Mesodermal cell (in vitro differentiated cells): ENCODE results near the gene KLK13.
A peak's percentile ranks its signal among the peaks of the same experiment; 100 is the strongest.

ENCODE experiments used
- H3K27ac ChIP-seq: 2 replicates; pipeline ENCODE4 v1.7.0; 2013; ENCODE audit warnings: mild to moderate bottlenecking, low read depth, low read length, moderate library complexity; ENCODE audit not compliant: severe bottlenecking
- H3K36me3 ChIP-seq: 2 replicates; pipeline ENCODE4 v1.7.1; 2013; ENCODE audit warnings: mild to moderate bottlenecking, low read length, moderate library complexity; ENCODE audit not compliant: control insufficient read depth, insufficient read depth
- H3K4me1 ChIP-seq: one replicate; pipeline ENCODE4 v1.7.1; 2013; ENCODE audit warnings: mild to moderate bottlenecking, low read length; ENCODE audit not compliant: insufficient read depth, control insufficient read depth, poor library complexity, severe bottlenecking
- H3K4me3 ChIP-seq: 2 replicates; pipeline ENCODE4 v1.7.0; 2013; ENCODE audit warnings: low read length, control low read depth, mild to moderate bottlenecking; ENCODE audit not compliant: insufficient read depth, poor library complexity, severe bottlenecking; ENCODE audit errors: extremely low read depth
- H3K9me3 ChIP-seq: 2 replicates; pipeline ENCODE4 v1.7.1; 2013; ENCODE audit warnings: mild to moderate bottlenecking, low read length, moderate library complexity; ENCODE audit not compliant: control insufficient read depth
- WGBS, 2 experiments: methylation state at CpG; one replicate each; pipeline ENCODE4 v1.1.5; 2013; ENCODE audit warnings: missing lambda C conversion rate in 2 of 2; ENCODE audit not compliant: insufficient coverage in 2 of 2; 5-methylcytosine and 5-hydroxymethylcytosine counted together

Gene KLK13

DNA sequence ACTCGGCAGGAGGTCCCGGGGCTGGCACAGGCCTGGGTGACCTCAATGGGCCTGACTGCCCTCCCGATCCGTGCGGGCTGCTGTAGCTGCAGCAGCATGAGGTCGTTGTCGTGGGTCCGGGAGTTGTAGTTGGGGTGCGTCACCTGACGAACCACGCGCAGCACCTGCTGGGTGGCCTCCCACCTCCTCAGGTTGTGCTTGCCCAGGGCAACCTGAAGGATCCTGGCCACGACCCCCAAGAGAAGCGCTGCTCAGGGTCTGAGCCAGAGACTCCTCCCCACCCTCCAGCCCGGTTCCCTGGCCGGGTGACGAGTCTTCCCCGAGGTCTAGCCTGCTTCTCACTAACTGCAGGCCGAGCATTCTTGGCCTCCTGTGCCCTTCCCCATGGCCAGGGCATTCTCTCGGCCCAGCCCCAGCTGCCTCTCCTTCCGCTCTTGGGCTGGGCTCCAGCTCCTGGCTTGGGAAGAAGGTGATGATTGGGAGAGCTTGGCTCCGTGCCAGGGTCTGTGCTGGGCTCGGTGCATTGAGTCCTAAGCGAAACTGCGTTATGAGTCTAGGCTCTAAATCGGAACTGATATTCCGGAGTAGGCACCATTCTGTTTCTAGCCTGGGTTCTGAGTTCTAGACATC lies 14.7 kb upstream of the KLK13 start:
- Histone ChIP-seq H3K36me3 (no peaks in the 10 kb centered on the region), H3K27ac (no peak overlapping the region), H3K4me3 (no peak overlapping the region), H3K9me3 (no peaks in the 10 kb centered on the region), H3K4me1 (no peaks in the 10 kb centered on the region)
- 92 to 93% methylated on average over 24 to 25 of the region's 27 CpGs for WGBS, 2 experiments

DNA sequence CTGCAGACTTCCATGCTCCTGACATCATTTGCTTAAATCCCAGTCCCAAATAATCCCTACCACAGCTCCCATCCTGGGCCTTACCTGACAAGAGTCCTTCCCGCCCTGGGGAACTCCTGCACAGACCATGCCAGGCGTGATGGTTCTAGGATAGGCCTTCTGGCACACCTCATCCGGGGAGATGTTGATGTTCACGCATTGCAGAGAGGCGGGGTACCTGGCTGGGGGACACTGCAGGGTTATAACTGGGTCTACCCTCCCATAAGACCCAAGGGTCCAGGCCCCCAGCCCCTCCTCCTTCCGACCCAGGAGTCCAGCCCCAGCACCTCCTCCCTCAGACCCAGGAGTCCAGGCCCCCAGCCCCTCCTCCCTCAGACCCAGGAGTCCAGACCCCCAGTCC lies 13.8 kb upstream of the KLK13 start:
- Histone ChIP-seq H3K36me3 (no peaks in the 10 kb centered on the region), H3K9me3 (no peaks in the 10 kb centered on the region), H3K4me3 (no peak overlapping the region), H3K4me1 (no peaks in the 10 kb centered on the region), H3K27ac (no peak overlapping the region)
- WGBS, 2 experiments: 91 to 92% methylated on average over 6 of the region's 6 CpGs

DNA sequence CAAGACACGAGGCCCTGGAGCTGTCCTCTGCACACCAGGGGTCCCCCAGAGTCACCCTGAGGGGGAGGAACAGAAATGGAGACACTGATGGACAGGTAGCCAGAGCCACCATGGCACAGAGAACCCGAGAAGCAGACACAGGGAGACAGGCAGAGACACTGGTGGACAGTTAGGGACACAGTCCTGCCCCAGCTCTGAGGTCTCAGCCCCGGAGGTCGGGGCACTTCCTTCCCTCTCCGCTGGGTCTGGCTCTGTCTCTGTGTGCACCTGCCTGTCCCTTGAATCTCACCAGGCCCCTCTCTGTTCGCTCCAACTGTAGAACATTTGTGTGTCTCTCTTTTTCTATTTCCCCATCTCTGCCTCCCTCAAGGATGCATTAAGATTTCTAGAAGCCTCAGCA lies 13.2 kb upstream of the KLK13 start:
- Histone ChIP-seq H3K27ac (no peak overlapping the region), H3K4me1 (no peaks in the 10 kb centered on the region), H3K4me3 (no peak overlapping the region), H3K9me3 (no peaks in the 10 kb centered on the region), H3K36me3 (no peaks in the 10 kb centered on the region)
- 80 to 81% methylated on average over 6 of the region's 6 CpGs for WGBS, 2 experiments

DNA sequence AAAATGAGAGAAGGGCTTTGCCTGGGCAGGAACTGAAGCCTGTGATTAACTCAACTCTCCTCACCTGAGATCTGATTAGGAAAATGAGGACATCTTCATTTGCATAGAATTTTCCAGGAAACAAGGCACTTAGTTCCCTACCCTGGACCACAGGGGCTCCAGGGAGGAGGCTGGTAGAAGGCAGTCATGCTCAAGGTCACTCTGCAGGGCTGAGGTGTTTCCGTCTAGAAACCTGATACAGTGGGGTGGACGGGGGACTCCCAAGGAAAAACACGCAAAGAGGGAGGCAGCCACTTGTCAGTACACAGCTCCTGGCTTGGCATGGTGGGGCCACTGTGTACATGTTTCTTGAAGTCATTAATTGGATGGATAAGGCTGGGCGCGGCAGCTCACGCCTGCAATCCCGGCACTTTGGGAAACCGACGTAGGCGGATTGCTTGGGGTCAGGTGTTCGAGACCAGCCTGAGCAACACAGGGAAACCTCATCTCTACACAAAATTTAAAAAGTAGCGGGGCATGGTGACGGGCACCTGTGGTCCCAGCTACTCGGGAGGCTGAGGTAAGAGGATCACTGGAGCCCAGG lies 11.8 kb upstream of the KLK13 start:
- no peaks in the 10 kb centered on the region for H3K9me3 ChIP-seq
- no peak overlapping the region for H3K27ac ChIP-seq
- H3K4me1 ChIP-seq: no peaks in the 10 kb centered on the region
- no peaks in the 10 kb centered on the region for H3K36me3 ChIP-seq
- WGBS, 2 experiments: 90 to 91% methylated on average over 12 to 13 of the region's 14 CpGs
- no peak overlapping the region for H3K4me3 ChIP-seq

DNA sequence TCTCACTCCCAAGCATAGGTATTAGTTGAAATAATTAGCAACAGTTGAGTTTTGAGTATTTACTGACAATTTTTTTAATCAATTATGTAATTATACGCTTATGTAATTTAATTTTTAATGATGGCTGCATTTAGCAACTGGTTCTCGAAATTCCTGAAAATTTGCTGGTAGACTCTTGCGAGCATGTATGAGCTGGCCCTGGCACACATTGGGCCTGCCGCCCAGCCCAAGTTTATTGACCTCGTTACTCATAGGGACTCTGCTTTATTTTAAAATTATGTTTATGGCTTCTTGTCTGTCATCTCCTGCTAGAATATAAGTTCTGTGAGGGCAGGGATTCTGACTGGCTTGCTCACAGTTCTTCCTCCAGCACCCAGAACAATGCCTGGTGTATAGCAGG lies 11.1 kb upstream of the KLK13 start:
- Histone ChIP-seq H3K4me3 (no peak overlapping the region), H3K9me3 (no peaks in the 10 kb centered on the region), H3K4me1 (no peaks in the 10 kb centered on the region), H3K36me3 (no peaks in the 10 kb centered on the region), H3K27ac (no peak overlapping the region)
- 84 to 96% methylated on average over 3 to 4 of the region's 5 CpGs for WGBS, 2 experiments

DNA sequence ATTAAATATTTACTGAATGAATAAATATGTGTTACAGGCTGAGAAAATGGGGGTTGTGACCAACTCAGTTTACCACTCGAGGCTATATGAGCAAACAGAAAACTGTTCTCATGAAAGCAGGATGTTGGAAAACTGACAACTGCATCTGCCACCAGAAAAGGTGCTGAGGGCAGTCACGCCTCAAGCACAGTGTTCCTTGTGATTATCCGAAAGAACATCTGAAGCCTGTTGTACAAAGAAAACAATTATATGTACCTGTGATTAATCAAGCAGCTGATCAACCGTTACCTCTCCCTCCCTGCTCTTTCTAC lies 6.2 kb upstream of the KLK13 start:
- Histone ChIP-seq H3K36me3 (no peaks in the 10 kb centered on the region), H3K9me3 (no peaks in the 10 kb centered on the region), H3K4me3 (no peak overlapping the region), H3K4me1 (no peaks in the 10 kb centered on the region), H3K27ac (no peak overlapping the region)
- WGBS, 2 experiments: 86 to 94% methylated on average over 3 to 4 of the region's 4 CpGs

DNA sequence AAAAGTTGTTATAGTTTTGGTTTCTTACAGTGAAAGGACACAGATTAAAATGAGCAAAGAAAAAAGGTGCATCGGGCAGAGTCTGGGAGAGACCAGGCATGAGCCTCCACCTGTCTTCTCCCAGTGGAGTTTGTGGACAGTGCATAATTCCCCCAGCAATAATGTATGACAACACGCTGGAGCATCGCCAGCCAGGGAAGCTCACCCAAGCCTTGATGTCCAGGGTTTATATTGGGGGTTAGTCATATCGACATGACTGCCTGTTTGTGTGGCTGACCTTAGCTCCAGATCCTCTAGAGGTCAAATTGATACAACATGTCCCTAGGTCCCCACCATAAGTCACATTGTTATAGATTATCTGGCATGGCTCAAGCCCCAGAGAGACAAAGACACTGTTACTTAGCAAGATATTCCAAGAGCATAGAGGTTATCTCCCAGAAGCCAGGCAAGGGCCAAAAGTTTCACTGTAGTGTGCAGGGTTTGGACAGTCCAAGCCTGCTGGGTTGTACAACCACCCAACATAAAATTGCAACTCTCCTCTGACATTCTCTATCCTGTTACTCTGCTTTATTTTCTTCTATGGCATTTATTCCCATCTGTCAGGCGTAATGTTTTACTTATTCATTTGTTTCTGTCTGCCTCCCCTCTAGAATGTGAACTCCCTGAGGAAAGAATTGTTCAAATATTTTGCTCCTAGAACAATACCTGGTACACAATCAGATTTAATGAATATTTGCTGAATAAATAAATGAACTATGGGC lies 5.6 kb upstream of the KLK13 start:
- no peaks in the 10 kb centered on the region for H3K9me3 ChIP-seq
- no peak overlapping the region for H3K4me3 ChIP-seq
- no peak overlapping the region for H3K27ac ChIP-seq
- no peaks in the 10 kb centered on the region for H3K36me3 ChIP-seq
- no peaks in the 10 kb centered on the region for H3K4me1 ChIP-seq
- 84 to 95% methylated on average over 3 to 4 of the region's 5 CpGs for WGBS, 2 experiments

DNA sequence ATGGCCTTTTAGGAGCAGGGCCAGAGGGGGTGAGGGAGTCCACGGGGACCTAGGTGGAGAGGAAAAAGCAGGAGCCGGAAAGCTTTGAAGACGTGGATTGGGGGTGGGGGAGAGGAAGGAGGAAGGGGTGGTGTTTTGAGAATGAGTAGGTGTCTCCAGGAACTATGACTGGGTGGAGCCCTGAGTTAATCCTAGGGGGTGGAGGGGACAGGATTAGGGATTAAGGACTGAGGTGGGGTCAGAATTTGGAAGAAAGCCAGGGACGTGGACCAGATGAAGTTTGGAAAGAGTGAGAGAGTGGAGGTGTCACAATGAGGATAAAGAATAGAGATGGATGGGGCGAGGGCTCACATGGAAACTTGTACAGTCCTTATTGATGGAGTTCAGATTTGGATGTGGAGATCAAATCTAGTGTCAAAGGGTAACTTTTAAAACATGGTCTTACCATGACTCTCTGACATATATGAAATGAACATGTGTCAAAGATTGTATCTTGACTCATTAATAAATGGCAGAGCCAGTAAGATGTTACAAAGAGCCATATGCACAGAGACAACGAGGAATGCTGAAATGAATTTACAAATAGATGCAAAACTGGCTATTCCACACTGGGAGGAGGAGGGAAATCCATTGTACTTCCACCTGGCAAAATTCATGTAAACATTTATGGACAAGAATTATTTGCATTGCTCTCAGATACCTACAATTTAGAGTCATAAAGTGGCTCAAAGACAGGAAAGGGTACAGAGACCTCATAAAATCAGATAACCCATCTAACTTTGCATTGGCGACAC lies 1.7 kb upstream of the KLK13 start:
- Histone ChIP-seq H3K27ac (no peak overlapping the region), H3K4me1 (no peaks in the 10 kb centered on the region), H3K4me3 (no peak overlapping the region), H3K9me3 (no peaks in the 10 kb centered on the region), H3K36me3 (no peaks in the 10 kb centered on the region)
- 80 to 82% methylated on average over 6 to 7 of the region's 7 CpGs for WGBS, 2 experiments

DNA sequence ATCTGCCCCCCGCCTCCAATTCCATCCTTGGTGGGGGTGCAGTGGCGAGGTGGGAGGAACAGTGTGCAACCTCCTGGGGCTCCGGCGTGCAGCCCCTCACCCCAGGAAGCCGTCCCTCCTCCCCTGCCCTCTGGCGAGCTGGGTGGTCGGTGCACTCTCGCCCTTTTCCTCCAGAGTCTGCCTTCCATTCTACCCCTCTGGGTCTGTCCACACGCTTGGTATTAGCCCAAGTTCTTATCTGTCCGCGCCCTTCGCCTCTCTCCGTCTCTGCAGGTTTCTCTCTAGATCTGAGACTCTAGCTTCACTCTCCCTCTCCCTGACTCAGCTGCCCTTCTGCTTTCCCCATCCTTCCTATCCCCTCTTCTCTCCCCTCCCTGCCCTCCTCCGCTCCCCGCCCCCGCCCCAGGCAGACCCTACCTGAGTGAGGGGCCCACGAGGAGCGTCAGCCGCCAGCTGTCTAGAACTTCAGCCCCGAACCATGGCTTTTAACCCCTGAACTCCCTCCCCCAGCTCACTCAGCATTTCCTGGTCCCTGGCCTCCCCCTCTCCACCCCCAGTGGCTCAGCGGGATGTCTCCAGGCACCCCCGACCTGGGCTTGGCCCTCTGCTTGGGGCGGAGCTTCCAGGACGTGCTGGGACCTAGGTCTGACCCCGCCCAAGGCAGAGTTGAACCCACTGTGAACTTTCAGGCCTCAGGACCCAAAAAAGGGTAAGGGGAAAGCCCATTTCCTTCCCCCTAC lies 499 bp upstream of the KLK13 start:
- Histone ChIP-seq H3K27ac (no peak overlapping the region), H3K4me3 (peak overlapping the region; percentile 25), H3K36me3 (no peaks in the 10 kb centered on the region), H3K4me1 (no peaks in the 10 kb centered on the region), H3K9me3 (no peaks in the 10 kb centered on the region)
- 16 to 22% methylated on average over 12 to 17 of the region's 25 CpGs for WGBS, 2 experiments

DNA sequence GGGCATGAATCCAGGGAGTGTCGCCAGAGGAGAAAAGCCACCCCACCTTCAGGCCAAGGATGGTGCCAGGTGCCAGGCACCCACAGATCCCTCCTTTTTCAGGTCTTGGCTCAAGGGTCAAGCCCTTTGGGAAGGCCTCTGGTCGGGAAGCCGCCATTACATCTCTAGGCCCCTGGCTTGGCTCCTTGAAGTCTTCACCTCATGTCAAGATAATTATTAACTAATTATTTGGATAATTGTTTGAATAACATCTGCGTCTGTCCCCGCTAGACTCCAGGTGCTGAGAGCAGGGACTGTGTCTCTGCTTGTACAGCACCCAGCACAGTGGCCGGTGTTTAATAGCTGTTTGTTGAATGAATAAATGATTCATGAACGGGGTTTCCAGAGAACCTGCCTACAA lies 1.2 kb downstream of the KLK13 start:
- no peak overlapping the region for H3K27ac ChIP-seq
- H3K4me1 ChIP-seq: no peaks in the 10 kb centered on the region
- 95 to 100% methylated on average over 3 to 5 of the region's 7 CpGs for WGBS, 2 experiments
- no peaks in the 10 kb centered on the region for H3K36me3 ChIP-seq
- H3K9me3 ChIP-seq: no peaks in the 10 kb centered on the region
- no peak overlapping the region for H3K4me3 ChIP-seq
